Muscle of leg (tissue), 16 donors: Measurements from ENCODE around the gene EMP1. TPM values are rescaled to one million over a fixed set of nuclear protein-coding genes. Genes with fewer than 3 reads are reported as not detected.

Source experiments
- DNase-seq: peaks from one replicate; pipeline ENCODE4 v3.0.0; 2013
- H3K27ac ChIP-seq: one replicate; pipeline ENCODE4 v1.5.1; 2013; ENCODE audit warnings: mild to moderate bottlenecking, low read length, control low read depth
- H3K27me3 ChIP-seq: one replicate; pipeline ENCODE4 v1.6.1; 2013; ENCODE audit warnings: low read length; ENCODE audit not compliant: control insufficient read depth, insufficient read depth
- H3K36me3 ChIP-seq: one replicate; pipeline ENCODE4 v1.6.1; 2013; ENCODE audit warnings: low read length; ENCODE audit not compliant: control insufficient read depth, insufficient read depth
- H3K4me1 ChIP-seq: one replicate; pipeline ENCODE4 v1.6.1; 2013; ENCODE audit warnings: low read length; ENCODE audit not compliant: control insufficient read depth, insufficient read depth
- H3K4me3 ChIP-seq: one replicate; pipeline ENCODE4 v1.5.1; 2013; ENCODE audit warnings: low read length, control low read depth
- H3K9me3 ChIP-seq: replicated peaks from 2 replicates; pipeline ENCODE4 v1.6.1; 2013; ENCODE audit warnings: low read depth, low read length; ENCODE audit not compliant: control insufficient read depth
- whole genome bisulfite sequencing: methylation state at CpG from one replicate; pipeline ENCODE4 v1.1.5; 2013; ENCODE audit warnings: missing lambda C conversion rate; ENCODE audit not compliant: insufficient coverage; 5-methylcytosine and 5-hydroxymethylcytosine counted together
- long read RNA-seq, 11 donors: transcript quantifications; one replicate each; lab custom pipeline, GENCODE V29; 2026
- polyA plus RNA-seq, 8 donors: library from polyadenylated mRNA; unstranded; fragments of 120-200 nt; gene quantifications; one replicate each; pipeline versions ENCODE4 v1.2.1 to v1.2.3, GENCODE V29; 2013; ENCODE audit warnings: inconsistent platforms in 1 of 8, low replicate concordance in 1 of 8; ENCODE audit not compliant: insufficient read length in 8 of 8, insufficient read depth in 1 of 8
- total RNA-seq: library from RNA; stranded (reverse); fragments of 120-200 nt; gene quantifications from one replicate; pipeline ENCODE4 v1.2.4, GENCODE V29; 2013

Gene EMP1
- total RNA-seq = 70.0 TPM
- polyA plus RNA-seq = 100 to 1,000 TPM; 111 to 221 (median 139) TPM
- long read RNA-seq, donor 1, full-length matches to known transcripts = 11 of 11 reads
- long read RNA-seq, donor 1, partial matches to known transcripts = 0 of 11 reads
- long read RNA-seq, donor 1, other reads (novel, unspliced or antisense) = 0 of 11 reads
- long read RNA-seq, donor 2, full-length matches to known transcripts = 5 of 5 reads
- long read RNA-seq, donor 2, partial matches to known transcripts = 0 of 5 reads
- long read RNA-seq, donor 2, other reads (novel, unspliced or antisense) = 0 of 5 reads
- long read RNA-seq, donor 3, full-length matches to known transcripts = 21 of 45 reads
- long read RNA-seq, donor 3, partial matches to known transcripts = 24 of 45 reads
- long read RNA-seq, donor 3, other reads (novel, unspliced or antisense) = 0 of 45 reads
- long read RNA-seq, donor 4, full-length matches to known transcripts = 15 of 15 reads
- long read RNA-seq, donor 4, partial matches to known transcripts = 0 of 15 reads
- long read RNA-seq, donor 4, other reads (novel, unspliced or antisense) = 0 of 15 reads
- long read RNA-seq, donor 5, full-length matches to known transcripts = 91 of 102 reads
- long read RNA-seq, donor 5, partial matches to known transcripts = 11 of 102 reads
- long read RNA-seq, donor 5, other reads (novel, unspliced or antisense) = 0 of 102 reads
- long read RNA-seq, donor 6, full-length matches to known transcripts = 43 of 69 reads
- long read RNA-seq, donor 6, partial matches to known transcripts = 26 of 69 reads
- long read RNA-seq, donor 6, other reads (novel, unspliced or antisense) = 0 of 69 reads
- long read RNA-seq, donor 7, full-length matches to known transcripts = 61 of 67 reads
- long read RNA-seq, donor 7, partial matches to known transcripts = 6 of 67 reads
- long read RNA-seq, donor 7, other reads (novel, unspliced or antisense) = 0 of 67 reads
- long read RNA-seq, donor 8, full-length matches to known transcripts = 34 of 34 reads
- long read RNA-seq, donor 8, partial matches to known transcripts = 0 of 34 reads
- long read RNA-seq, donor 8, other reads (novel, unspliced or antisense) = 0 of 34 reads
- long read RNA-seq, donor 9, full-length matches to known transcripts = 35 of 46 reads
- long read RNA-seq, donor 9, partial matches to known transcripts = 11 of 46 reads
- long read RNA-seq, donor 9, other reads (novel, unspliced or antisense) = 0 of 46 reads
- long read RNA-seq, donor 10, full-length matches to known transcripts = 48 of 48 reads
- long read RNA-seq, donor 10, partial matches to known transcripts = 0 of 48 reads
- long read RNA-seq, donor 10, other reads (novel, unspliced or antisense) = 0 of 48 reads
- long read RNA-seq, donor 11, full-length matches to known transcripts = 45 of 51 reads
- long read RNA-seq, donor 11, partial matches to known transcripts = 6 of 51 reads
- long read RNA-seq, donor 11, other reads (novel, unspliced or antisense) = 0 of 51 reads

- H3K4me1 ChIP-seq = peaks cover 47% of the 10 kb centered on the region
- H3K36me3 ChIP-seq = peaks cover 2% of the 10 kb centered on the region
- no peaks in the 10 kb centered on the region for H3K9me3 ChIP-seq
- no peaks in the 10 kb centered on the region for H3K27me3 ChIP-seq
- DNase-seq = peak; percentile 99
- peak within 1 kb of the TSS; percentile 97 for H3K27ac ChIP-seq
- 11% methylated on average over 9 of the region's 11 CpGs for WGBS
- peak within 1 kb of the TSS; percentile 56 for H3K4me3 ChIP-seq
These were observed at the start of gene EMP1 for GRCh38 chr12:13196130-13196921. Gene EMP1 (plus strand): TSS chr12:13196726. CDS start chr12:13211511, 14,785 bp downstream.

GRCh38 chr12:13147688-13148484, 48.6 kb upstream of the EMP1 start:
- WGBS = 63% methylated on average over 4 of the region's 12 CpGs
- peaks cover 8% of the 10 kb centered on the region for H3K4me1 ChIP-seq
- H3K4me3 ChIP-seq = no peak overlapping the region
- peaks cover 3% of the 10 kb centered on the region for H3K9me3 ChIP-seq
- H3K27ac ChIP-seq = no peak overlapping the region
- no peaks in the 10 kb centered on the region for H3K27me3 ChIP-seq
- H3K36me3 ChIP-seq = no peaks in the 10 kb centered on the region
- peak; percentile 77 for DNase-seq

GRCh38 chr12:13148485-13148847, 48.1 kb upstream of the EMP1 start:
- Histone ChIP-seq H3K9me3 (peaks cover 3% of the 10 kb centered on the region), H3K27ac (peak overlapping the region; percentile 57), H3K4me1 (peaks cover 13% of the 10 kb centered on the region), H3K27me3 (no peaks in the 10 kb centered on the region), H3K36me3 (no peaks in the 10 kb centered on the region), H3K4me3 (no peak overlapping the region)
- DNase-seq = no peak
- 83% methylated on average over 1 of the region's 3 CpGs for WGBS

GRCh38 chr12:13149411-13149810, 47.1 kb upstream of the EMP1 start:
- Histone ChIP-seq H3K27me3 (no peaks in the 10 kb centered on the region), H3K9me3 (peaks cover 3% of the 10 kb centered on the region), H3K4me1 (peaks cover 13% of the 10 kb centered on the region), H3K4me3 (no peak overlapping the region), H3K27ac (peak overlapping the region; percentile 57), H3K36me3 (no peaks in the 10 kb centered on the region)
- peak; percentile 89 for DNase-seq
- WGBS = 29% methylated on average over 1 of the region's 4 CpGs

- Histone ChIP-seq H3K27ac (peak overlapping the region; percentile 33), H3K4me1 (peaks cover 13% of the 10 kb centered on the region), H3K4me3 (no peak overlapping the region), H3K36me3 (no peaks in the 10 kb centered on the region), H3K27me3 (no peaks in the 10 kb centered on the region), H3K9me3 (peaks cover 3% of the 10 kb centered on the region)
- WGBS = no CpG with 5 or more reads among the region's 1 CpG
- peak; percentile 87 for DNase-seq
These were observed 44.2 kb upstream of the EMP1 start for GRCh38 chr12:13152281-13152680.

GRCh38 chr12:13152756-13153155, 43.8 kb upstream of the EMP1 start:
- DNase-seq = no peak
- Histone ChIP-seq H3K27me3 (no peaks in the 10 kb centered on the region), H3K4me3 (no peak overlapping the region), H3K4me1 (peaks cover 13% of the 10 kb centered on the region), H3K27ac (no peak overlapping the region), H3K9me3 (peaks cover 3% of the 10 kb centered on the region), H3K36me3 (no peaks in the 10 kb centered on the region)
- WGBS = no CpG with 5 or more reads among the region's 6 CpGs

GRCh38 chr12:13153180-13153579, 43.3 kb upstream of the EMP1 start:
- Histone ChIP-seq H3K4me1 (peaks cover 10% of the 10 kb centered on the region), H3K4me3 (no peak overlapping the region), H3K9me3 (peaks cover 3% of the 10 kb centered on the region), H3K27me3 (no peaks in the 10 kb centered on the region), H3K27ac (no peak overlapping the region), H3K36me3 (no peaks in the 10 kb centered on the region)
- no peak for DNase-seq
- 82% methylated on average over 4 of the region's 7 CpGs for WGBS

GRCh38 chr12:13154027-13154538, 42.4 kb upstream of the EMP1 start:
- DNase-seq = peak; percentile 59
- Histone ChIP-seq H3K36me3 (no peaks in the 10 kb centered on the region), H3K4me1 (peaks cover 5% of the 10 kb centered on the region), H3K9me3 (peaks cover 3% of the 10 kb centered on the region), H3K27me3 (no peaks in the 10 kb centered on the region), H3K27ac (peak overlapping the region; percentile 7), H3K4me3 (no peak overlapping the region)
- no CpG with 5 or more reads among the region's 3 CpGs for WGBS
